Measurements from ENCODE around the gene PELI2.

PELI2 gene

GRCh38 chr14:56173365-56173922, 55.2 kb downstream of the PELI2 start:
- no peak for DNase-seq (ENCODE audit: low read depth)

- DNase-seq (ENCODE audit: low read depth) = no peak
These were observed 57.6 kb downstream of the PELI2 start for GRCh38 chr14:56175773-56176172.

- no peak for DNase-seq (ENCODE audit: low read depth)
These were observed 58.3 kb downstream of the PELI2 start for GRCh38 chr14:56176530-56176929.

DNA sequence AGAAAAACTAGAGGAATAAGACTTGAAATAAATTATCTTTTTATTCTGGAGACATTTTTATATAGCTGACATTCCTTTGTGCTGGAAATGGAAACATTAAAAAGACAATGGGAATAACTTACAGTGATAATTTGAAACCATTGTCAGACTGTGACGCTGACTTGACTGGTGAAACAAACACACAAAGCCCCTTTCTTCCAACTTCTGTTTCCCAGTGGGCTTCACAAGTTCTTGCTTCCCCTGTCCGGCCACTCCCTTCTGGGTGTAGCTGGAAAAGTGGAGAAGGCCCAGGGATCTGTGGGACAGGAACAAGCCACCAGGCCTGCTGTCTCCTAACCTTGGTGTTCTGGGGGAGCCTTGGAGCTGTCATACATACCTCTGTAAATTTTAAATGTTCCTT, 58.8 kb downstream of the PELI2 start:
- no peak for DNase-seq (ENCODE audit: low read depth)

GRCh38 chr14:56180754-56181542, 62.7 kb downstream of the PELI2 start:
- DNase-seq (ENCODE audit: low read depth) = no peak

DNA sequence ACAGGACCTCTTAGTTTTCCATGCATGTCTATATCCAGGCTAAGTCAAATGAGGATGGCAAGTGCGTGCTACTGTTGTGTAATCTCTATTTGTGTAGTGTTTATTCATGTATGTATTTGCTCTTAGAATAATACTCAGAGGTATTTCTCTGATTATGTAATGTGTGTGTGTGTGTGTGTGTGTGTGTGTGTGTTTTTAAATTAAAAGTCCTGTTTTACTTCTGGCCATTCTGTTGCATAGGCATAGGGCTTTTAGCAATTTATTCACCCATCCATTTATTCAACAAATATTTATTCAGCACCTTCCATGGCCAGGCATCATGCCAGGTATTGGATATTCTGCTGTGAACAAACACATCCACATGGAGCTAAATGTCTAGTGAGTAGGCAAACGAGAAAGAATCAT, 63.5 kb downstream of the PELI2 start:
- DNase-seq (ENCODE audit: low read depth) = no peak

DNA sequence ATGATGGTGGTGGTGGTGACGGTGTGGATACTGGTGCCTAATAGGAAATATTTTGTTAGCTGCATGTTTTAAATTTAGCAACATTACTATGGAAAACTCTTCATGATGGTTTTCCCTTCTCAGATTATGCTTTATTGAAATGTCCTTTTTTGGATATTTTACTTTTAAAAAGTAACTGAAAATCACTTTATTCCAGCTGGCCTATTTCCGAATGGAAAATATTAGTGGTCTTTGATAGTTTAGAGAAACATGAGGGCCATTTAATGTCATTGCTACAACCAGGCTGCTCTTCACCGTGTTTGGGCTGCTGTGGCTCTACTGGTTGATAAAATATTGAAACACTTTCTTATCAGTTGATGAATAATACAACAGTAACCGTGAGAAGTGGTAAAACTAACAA, 64.2 kb downstream of the PELI2 start:
- DNase-seq (ENCODE audit: low read depth) = no peak

DNA sequence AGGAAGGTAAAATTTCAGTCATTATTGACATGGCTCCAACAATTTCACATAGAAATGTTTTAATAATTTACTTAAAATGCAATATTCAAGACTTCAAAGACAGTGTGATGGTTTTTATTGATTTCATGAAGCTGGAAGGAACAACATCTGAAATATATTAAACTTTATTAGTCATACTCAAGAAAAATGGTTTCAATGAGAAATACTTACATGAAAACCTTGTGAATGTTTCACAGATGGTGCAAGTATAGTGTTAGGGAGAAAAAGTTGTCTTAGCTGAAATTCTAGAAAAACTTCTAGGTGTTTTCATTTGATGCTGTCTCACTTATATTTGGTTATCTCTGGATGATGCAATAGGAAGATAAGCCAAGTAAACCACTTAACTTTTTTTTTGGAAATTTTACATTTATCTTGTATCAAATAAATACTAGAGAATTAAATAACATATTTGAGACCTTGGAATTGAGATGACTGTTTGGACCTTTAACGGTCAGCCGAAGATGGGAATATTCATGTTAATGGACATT, 65.5 kb downstream of the PELI2 start:
- no peak for DNase-seq (ENCODE audit: low read depth)

DNA sequence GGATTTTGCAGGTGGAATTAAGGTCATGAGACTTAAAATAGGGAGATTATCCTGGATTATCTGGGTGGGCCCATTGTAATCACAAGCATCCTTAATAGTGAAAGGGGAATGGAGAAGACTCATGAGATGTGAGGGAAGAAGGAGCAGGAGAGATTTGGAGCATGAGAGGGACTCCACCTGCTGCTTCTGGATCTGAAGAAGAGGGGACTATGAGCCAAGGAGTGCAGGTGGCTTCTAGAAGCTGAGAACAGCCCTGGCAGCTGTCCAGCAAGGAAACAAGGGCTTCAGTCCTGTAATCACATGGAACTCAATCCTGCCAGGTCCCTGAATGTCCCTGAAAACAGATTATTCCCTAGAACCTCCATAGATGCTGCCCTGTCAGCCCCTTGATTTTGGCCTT, 67.8 kb downstream of the PELI2 start:
- no peak for DNase-seq (ENCODE audit: low read depth)

GRCh38 chr14:56187736-56188135, 69.5 kb downstream of the PELI2 start:
- DNase-seq (ENCODE audit: low read depth) = no peak

- no peak for DNase-seq (ENCODE audit: low read depth)
These were observed 71.1 kb downstream of the PELI2 start for GRCh38 chr14:56189307-56189706.

GRCh38 chr14:56193347-56193746, 75.1 kb downstream of the PELI2 start:
- no peak for DNase-seq (ENCODE audit: low read depth)

GRCh38 chr14:56194042-56194441, 75.8 kb downstream of the PELI2 start:
- no peak for DNase-seq (ENCODE audit: low read depth)

- DNase-seq (ENCODE audit: low read depth) = no peak
These were observed 77.0 kb downstream of the PELI2 start for GRCh38 chr14:56195223-56195622.

DNA sequence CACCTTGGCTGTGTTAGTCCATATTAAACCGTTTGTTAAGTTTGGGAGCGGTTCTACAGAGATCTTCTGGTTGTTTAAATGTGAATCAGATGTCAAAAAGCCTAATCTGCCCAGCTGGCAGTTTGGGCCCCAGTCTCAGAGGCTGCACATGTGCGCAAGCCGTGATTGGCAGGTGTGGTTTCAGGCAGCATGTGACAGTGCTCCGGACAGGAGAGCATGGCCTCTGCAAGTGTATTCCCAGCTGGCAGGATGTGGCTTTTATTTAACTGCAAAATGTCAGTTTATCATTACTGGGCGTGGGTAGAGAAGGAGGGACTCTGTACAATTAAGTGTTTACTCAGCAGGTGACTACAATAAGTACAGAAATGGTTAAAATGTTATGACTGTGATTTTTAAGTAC, 77.5 kb downstream of the PELI2 start:
- no peak for DNase-seq (ENCODE audit: low read depth)

GRCh38 chr14:56196274-56196673, 78.1 kb downstream of the PELI2 start:
- no peak for DNase-seq (ENCODE audit: low read depth)

DNA sequence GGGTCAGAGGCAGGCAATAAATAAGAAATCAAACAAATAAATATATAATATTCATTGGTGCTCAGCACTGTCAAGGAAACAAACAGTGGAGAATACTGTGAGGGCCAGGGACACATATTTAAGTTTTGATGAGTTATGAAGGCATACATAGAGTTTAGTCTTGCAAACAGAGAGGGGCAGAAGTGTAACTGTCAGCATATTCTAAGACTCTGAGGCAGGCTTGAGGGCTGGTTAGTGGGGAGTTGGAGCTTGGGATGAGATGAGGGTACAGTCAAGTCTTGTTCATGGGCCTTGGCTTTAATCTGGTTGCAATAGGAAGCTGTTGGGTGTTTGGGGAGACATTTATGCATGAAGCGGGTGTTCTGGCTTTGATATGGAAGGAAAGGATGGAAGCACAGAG, 78.9 kb downstream of the PELI2 start:
- DNase-seq (ENCODE audit: low read depth) = no peak

DNA sequence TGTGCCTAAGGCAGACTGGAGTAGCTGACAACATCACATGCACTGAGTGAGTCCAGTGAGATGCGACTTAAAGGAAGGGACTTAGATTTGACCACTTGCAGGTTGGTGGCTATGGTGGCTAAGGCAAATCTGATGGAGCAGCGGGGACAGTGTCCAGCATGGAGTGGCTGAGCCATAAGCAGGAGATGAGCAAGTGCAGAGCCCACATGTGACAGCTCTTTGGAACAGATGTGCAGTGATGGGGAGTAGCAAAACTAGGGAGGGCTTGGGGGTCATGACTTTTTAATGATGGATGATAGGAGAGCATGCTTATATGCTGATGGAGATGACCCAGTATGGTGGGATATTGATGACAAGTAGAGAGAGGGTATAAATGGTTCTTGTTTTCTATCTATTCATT, 80.2 kb downstream of the PELI2 start:
- DNase-seq (ENCODE audit: low read depth) = no peak

DNA sequence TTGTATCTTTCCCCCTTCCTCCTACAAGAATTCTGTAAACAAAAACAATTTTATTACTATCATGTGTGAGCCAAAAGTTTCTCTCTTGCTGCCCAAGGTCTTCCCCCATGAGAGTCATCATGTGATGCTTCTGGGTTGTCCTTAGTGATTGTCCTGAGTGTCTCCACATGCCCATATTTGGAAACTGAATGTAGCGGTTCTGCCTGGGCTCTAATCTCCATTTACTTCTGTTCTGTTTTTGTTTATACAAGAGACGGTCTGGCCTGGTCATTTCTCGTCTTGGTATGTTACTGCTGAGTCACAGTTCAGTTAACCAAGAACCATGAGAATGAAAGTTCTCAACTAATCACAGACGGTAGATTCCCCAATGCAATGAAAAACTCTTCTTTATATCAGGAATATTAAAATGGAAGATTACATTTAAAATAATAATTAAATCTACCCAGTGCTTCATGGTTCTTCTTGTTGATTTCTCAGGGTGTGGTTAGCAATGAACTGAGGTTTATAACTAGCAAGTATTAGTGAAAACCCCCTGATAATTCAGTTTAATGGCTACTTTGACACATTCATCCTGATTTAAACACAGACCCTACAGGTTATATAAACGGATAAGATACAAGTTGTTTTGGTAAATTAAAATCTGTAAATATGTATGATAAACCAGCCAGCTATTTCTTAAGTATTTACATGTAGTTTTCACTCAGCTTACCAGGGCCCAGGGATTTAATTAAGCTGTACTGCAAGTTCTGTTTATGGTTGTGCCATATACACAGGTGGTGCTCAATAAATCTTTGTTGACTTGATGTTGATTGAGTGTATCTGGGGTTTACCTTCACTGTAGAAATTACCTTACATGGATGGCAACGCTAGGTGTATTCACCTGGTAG, 81.1 kb downstream of the PELI2 start:
- DNase-seq (ENCODE audit: low read depth) = no peak

GRCh38 chr14:56199982-56200577, 81.9 kb downstream of the PELI2 start:
- no peak for DNase-seq (ENCODE audit: low read depth)

- no peak for DNase-seq (ENCODE audit: low read depth)
These were observed 84.0 kb downstream of the PELI2 start for GRCh38 chr14:56202256-56202655.

- no peak for DNase-seq (ENCODE audit: low read depth)
These were observed 87.7 kb downstream of the PELI2 start for GRCh38 chr14:56205881-56206280.

Measured in T-helper 22 cell (primary cell).